Astrocyte of the cerebellum (primary cell): ENCODE measurements around the gene ALDH1A2.

Experiments
- DNase-seq: peaks from one replicate; pipeline ENCODE4 v3.0.0-alpha.2; 2011; ENCODE audit warnings: low read depth
- H3K4me3 ChIP-seq: 2 replicates; pipeline ENCODE4 v1.5.1; 2011; ENCODE audit warnings: mild to moderate bottlenecking, low read depth, low read length, moderate library complexity
- CTCF ChIP-seq: IDR thresholded peaks from 2 replicates; pipeline ENCODE4 v1.5.1; 2012; ENCODE audit warnings: low read length, low read depth, moderate library complexity, mild to moderate bottlenecking; ENCODE audit errors: missing control alignments
- in situ Hi-C: cut with HindIII; loops from 2 replicates; pipeline ENCODE4 v1.10.0; 2017; ENCODE audit warnings: low sequenced_read_pairs

Gene ALDH1A2

GRCh38 chr15:57911247-57911646 is 154.3 kb downstream of the ALDH1A2 start:
- in situ Hi-C loops, result no loop called here
- DNase-seq, result no peak
- no peak for TF ChIP-seq CTCF
- H3K4me3 ChIP-seq, result no peak overlapping the region

- in situ Hi-C loops, result no loop called here
- H3K4me3 ChIP-seq, result no peak overlapping the region
- no peak for TF ChIP-seq CTCF
- no peak for DNase-seq
These were observed 154.8 kb downstream of the ALDH1A2 start for GRCh38 chr15:57910672-57911071.

GRCh38 chr15:57909388-57909787 is 156.1 kb downstream of the ALDH1A2 start:
- no peak for TF ChIP-seq CTCF

GRCh38 chr15:57903626-57904025 is 161.9 kb downstream of the ALDH1A2 start:
- no peak for DNase-seq
- no peak overlapping the region for H3K4me3 ChIP-seq
- no peak for TF ChIP-seq CTCF
- in situ Hi-C loops, result no loop called here

More at GRCh38 chr15:57909388-57909787, 156.1 kb downstream of the ALDH1A2 start:
- H3K4me3 ChIP-seq, result no peak overlapping the region
- in situ Hi-C loops, result loop anchor here (5.0 kb wide), 1 partner anchor 48 kb away; no protein-coding TSS in a partner anchor
- DNase-seq, result no peak
